Mesothelial cell of epicardium (in vitro differentiated cells): ENCODE measurements around the gene GRK3. TPM values are rescaled to one million over a fixed set of nuclear protein-coding genes. Genes with fewer than 3 reads are reported as not detected.

ENCODE experiments used
- DNase-seq, 2 experiments: peaks; one replicate each; pipeline ENCODE4 v3.0.0; 2021; ENCODE audit warnings: low spot score in 2 of 2; ENCODE audit not compliant: unreplicated experiment in 2 of 2
- H3K27ac Mint-ChIP-seq: 2 replicates; pipeline ENCODE4 v1.8.0; 2021; ENCODE audit warnings: mixed read lengths
- H3K27me3 Mint-ChIP-seq: 2 replicates; pipeline ENCODE4 v1.8.0; 2021; ENCODE audit warnings: low read depth, mixed read lengths
- H3K36me3 Mint-ChIP-seq: 2 replicates; pipeline ENCODE4 v1.8.0; 2021; ENCODE audit warnings: mixed read lengths
- H3K4me1 Mint-ChIP-seq: 2 replicates; pipeline ENCODE4 v1.8.0; 2021; ENCODE audit warnings: mixed read lengths
- H3K4me3 Mint-ChIP-seq: 2 replicates; pipeline ENCODE4 v1.8.0; 2021; ENCODE audit warnings: mild to moderate bottlenecking, moderate library complexity, mixed read lengths
- H3K9me3 Mint-ChIP-seq: 2 replicates; pipeline ENCODE4 v1.8.0; 2021; ENCODE audit warnings: mixed read lengths
- CTCF ChIP-seq: fragments of 200-600 bp; sonication (generic); IDR thresholded peaks from one replicate; pipeline ENCODE4 v1.5.0; 2021; ENCODE audit warnings: antibody characterized with exemption; ENCODE audit not compliant: unreplicated experiment
- total RNA-seq: library from RNA; stranded (reverse); gene quantifications from 3 replicates; pipeline ENCODE4 v1.2.1, GENCODE V29; 2021

Gene GRK3
- total RNA-seq, 1 donor from 2014 or later, result 13.8 TPM

- no peaks in the 10 kb centered on the region for H3K27me3 Mint-ChIP-seq
- peaks cover under 1% of the 10 kb centered on the region for H3K4me1 Mint-ChIP-seq
- H3K9me3 Mint-ChIP-seq, result no peaks in the 10 kb centered on the region
- H3K4me3 Mint-ChIP-seq, result no peak overlapping the region
- no peak for DNase-seq
- peaks cover 3% of the 10 kb centered on the region for H3K36me3 Mint-ChIP-seq
- TF ChIP-seq CTCF, result no peak
- H3K27ac Mint-ChIP-seq, result no peak overlapping the region
Measured at GRCh38 chr22:25673713-25674112, 109.2 kb downstream of the GRK3 start.

GRCh38 chr22:25677631-25678030 lies 113.2 kb downstream of the GRK3 start:
- Mint-ChIP-seq H3K4me1 (peaks cover 11% of the 10 kb centered on the region), H3K36me3 (peaks cover 3% of the 10 kb centered on the region), H3K9me3 (no peaks in the 10 kb centered on the region), H3K27ac (no peak overlapping the region), H3K27me3 (no peaks in the 10 kb centered on the region), H3K4me3 (no peak overlapping the region)
- TF ChIP-seq CTCF, result no peak
- DNase-seq, result no peak

GRCh38 chr22:25680051-25680450 lies 115.6 kb downstream of the GRK3 start:
- no peak for TF ChIP-seq CTCF
- H3K4me3 Mint-ChIP-seq, result no peak overlapping the region
- no peak overlapping the region for H3K27ac Mint-ChIP-seq
- no peaks in the 10 kb centered on the region for H3K36me3 Mint-ChIP-seq
- peaks cover 13% of the 10 kb centered on the region for H3K4me1 Mint-ChIP-seq
- peaks cover 10% of the 10 kb centered on the region for H3K9me3 Mint-ChIP-seq
- H3K27me3 Mint-ChIP-seq, result no peaks in the 10 kb centered on the region
- no peak for DNase-seq

- H3K9me3 Mint-ChIP-seq, result peaks cover 10% of the 10 kb centered on the region
- peak overlapping the region; percentile 51 for H3K27ac Mint-ChIP-seq
- DNase-seq, result no peak
- TF ChIP-seq CTCF, result no peak
- no peaks in the 10 kb centered on the region for H3K36me3 Mint-ChIP-seq
- no peaks in the 10 kb centered on the region for H3K27me3 Mint-ChIP-seq
- peaks cover 20% of the 10 kb centered on the region for H3K4me1 Mint-ChIP-seq
- no peak overlapping the region for H3K4me3 Mint-ChIP-seq
Measured at GRCh38 chr22:25680956-25681355, 116.5 kb downstream of the GRK3 start.

GRCh38 chr22:25682109-25682508 lies 117.6 kb downstream of the GRK3 start:
- Mint-ChIP-seq H3K9me3 (peaks cover 10% of the 10 kb centered on the region), H3K4me3 (no peak overlapping the region), H3K27me3 (no peaks in the 10 kb centered on the region), H3K4me1 (peaks cover 28% of the 10 kb centered on the region), H3K36me3 (no peaks in the 10 kb centered on the region), H3K27ac (no peak overlapping the region)
- no peak for DNase-seq
- TF ChIP-seq CTCF, result no peak

GRCh38 chr22:25688627-25689026 lies 124.2 kb downstream of the GRK3 start:
- no peak for TF ChIP-seq CTCF
- Mint-ChIP-seq H3K4me3 (no peak overlapping the region), H3K36me3 (peaks cover 4% of the 10 kb centered on the region), H3K4me1 (peaks cover 32% of the 10 kb centered on the region), H3K27ac (no peak overlapping the region), H3K9me3 (peaks cover 10% of the 10 kb centered on the region), H3K27me3 (no peaks in the 10 kb centered on the region)
- DNase-seq, result no peak
